BE2C (cell line): ENCODE measurements around the gene PROM1.

Experiments used
- DNase-seq: peaks from one replicate; pipeline ENCODE4 v3.0.0-alpha.2; 2020
- H3K27me3 ChIP-seq: fragments of 250-450 bp; sonication (Bioruptor Pico); 2 replicates; pipeline ENCODE4 v1.5.1; 2020; ENCODE audit warnings: mild to moderate bottlenecking
- H3K36me3 ChIP-seq: fragments of 250-450 bp; sonication (Bioruptor Pico); 2 replicates; pipeline ENCODE4 v1.5.1; 2020; ENCODE audit warnings: mild to moderate bottlenecking
- H3K4me1 ChIP-seq: fragments of 250-450 bp; sonication (Bioruptor Pico); 2 replicates; pipeline ENCODE4 v1.5.1; 2020
- H3K4me3 ChIP-seq: 2 replicates; pipeline ENCODE4 v1.5.1; 2011; ENCODE audit warnings: low read depth, low read length
- H3K9me3 ChIP-seq: fragments of 250-450 bp; sonication (Bioruptor Pico); 2 replicates; pipeline ENCODE4 v1.5.1; 2020
- CTCF ChIP-seq: IDR thresholded peaks from 2 replicates; pipeline ENCODE4 v1.5.1; 2012; ENCODE audit warnings: mild to moderate bottlenecking, low read depth, low read length

Gene PROM1

GRCh38 chr4:15963576-15963975 is 120.2 kb downstream of the PROM1 start:
- H3K4me1 ChIP-seq: no peaks in the 10 kb centered on the region
- H3K4me3 ChIP-seq: no peak overlapping the region
- H3K9me3 ChIP-seq: no peaks in the 10 kb centered on the region
- H3K36me3 ChIP-seq: no peaks in the 10 kb centered on the region
- H3K27me3 ChIP-seq: no peaks in the 10 kb centered on the region; the same call in 1 of the 2 replicates
- TF ChIP-seq CTCF: no peak
- no peak for DNase-seq

- no peaks in the 10 kb centered on the region for H3K9me3 ChIP-seq
- no peaks in the 10 kb centered on the region for H3K27me3 ChIP-seq
- H3K36me3 ChIP-seq: no peaks in the 10 kb centered on the region
- H3K4me3 ChIP-seq: no peak within 1 kb of the TSS
- peak; percentile 77 for TF ChIP-seq CTCF
- H3K4me1 ChIP-seq: no peaks in the 10 kb centered on the region
- DNase-seq: peak; percentile 73
Observed at GRCh38 chr4:15963001-15963451, 120.8 kb downstream of the PROM1 start, which contains the start of gene FGFBP2. Gene FGFBP2, minus strand, starts transcription at chr4:15963175. Its CDS starts 46 bp downstream, at chr4:15963129.

GRCh38 chr4:15961781-15962510 is 121.9 kb downstream of the PROM1 start:
- no peaks in the 10 kb centered on the region for H3K9me3 ChIP-seq

GRCh38 chr4:15958562-15958961 is 125.3 kb downstream of the PROM1 start:
- H3K4me3 ChIP-seq: no peak overlapping the region
- H3K36me3 ChIP-seq: no peaks in the 10 kb centered on the region
- H3K4me1 ChIP-seq: no peaks in the 10 kb centered on the region
- no peaks in the 10 kb centered on the region for H3K9me3 ChIP-seq
- no peak for TF ChIP-seq CTCF
- H3K27me3 ChIP-seq: no peaks in the 10 kb centered on the region
- no peak for DNase-seq

More at GRCh38 chr4:15961781-15962510, 121.9 kb downstream of the PROM1 start:
- no peak for TF ChIP-seq CTCF
- H3K4me1 ChIP-seq: no peaks in the 10 kb centered on the region
- DNase-seq: no peak
- no peaks in the 10 kb centered on the region for H3K36me3 ChIP-seq
- H3K4me3 ChIP-seq: no peak overlapping the region
- no peaks in the 10 kb centered on the region for H3K27me3 ChIP-seq

- peak; percentile 87 for DNase-seq
- Histone ChIP-seq H3K9me3 (no peaks in the 10 kb centered on the region), H3K4me1 (no peaks in the 10 kb centered on the region), H3K27me3 (no peaks in the 10 kb centered on the region), H3K36me3 (no peaks in the 10 kb centered on the region), H3K4me3 (no peak overlapping the region)
- TF ChIP-seq CTCF: peak; percentile 96
Observed at GRCh38 chr4:15956179-15956850, 127.5 kb downstream of the PROM1 start.

GRCh38 chr4:15955670-15956069 is 128.2 kb downstream of the PROM1 start:
- no peaks in the 10 kb centered on the region for H3K9me3 ChIP-seq
- H3K4me1 ChIP-seq: no peaks in the 10 kb centered on the region
- H3K4me3 ChIP-seq: no peak overlapping the region
- no peaks in the 10 kb centered on the region for H3K27me3 ChIP-seq
- 0 out of 2 replicates have a peak, but pooled peaks have one; percentile 10 for TF ChIP-seq CTCF
- H3K36me3 ChIP-seq: no peaks in the 10 kb centered on the region
- no peak for DNase-seq
